CD4-positive, alpha-beta T cell treated with Interleukin-17A for 4 hours (primary cell): ENCODE results near the gene SLC1A7.
"Not testable (repeated sequence)": the region's sequence is repeated elsewhere in the genome, so short reads cannot be mapped to it uniquely, and the experiment has no call there.

Source experiments
- DNase-seq: peaks from one replicate; pipeline ENCODE4 v3.0.0-alpha.2; 2020; ENCODE audit warnings: mixed read lengths

The SLC1A7 gene

DNA sequence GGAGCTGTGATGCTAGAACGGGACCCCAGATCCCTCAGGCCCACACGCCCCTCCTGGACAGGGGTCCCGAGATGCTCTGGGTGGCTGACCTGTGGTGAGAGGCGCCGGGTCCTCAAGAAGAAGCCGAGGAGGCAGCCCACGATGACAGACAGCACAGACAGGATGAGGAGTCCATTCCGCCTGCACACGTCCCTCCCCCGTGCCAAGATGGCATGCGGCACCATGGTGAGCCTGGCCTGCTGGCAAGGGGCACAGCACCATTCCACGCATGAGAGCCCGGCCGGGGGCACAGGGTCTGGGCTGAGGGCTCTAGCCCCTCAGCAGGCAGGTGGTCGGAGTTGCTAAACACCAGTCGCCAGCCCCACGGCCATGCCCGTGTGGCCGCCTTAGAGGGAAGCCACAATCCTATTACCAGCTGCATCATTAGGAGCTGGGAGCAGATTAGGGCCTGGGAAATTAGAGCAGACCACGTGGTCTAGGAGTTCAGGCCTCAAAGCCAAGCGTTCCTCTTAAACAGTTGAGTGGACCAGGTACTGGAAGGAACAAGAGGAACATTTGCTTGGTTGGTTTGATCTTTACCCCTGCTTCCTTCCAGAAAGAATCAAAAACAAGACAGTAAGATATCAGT lies at the start of gene SLC1A7:
Gene SLC1A7, minus strand, starts transcription at position 413 of the 628 bp plus-strand sequence. Its CDS starts 189 bp downstream, at position 224.
- no peak for DNase-seq

DNA sequence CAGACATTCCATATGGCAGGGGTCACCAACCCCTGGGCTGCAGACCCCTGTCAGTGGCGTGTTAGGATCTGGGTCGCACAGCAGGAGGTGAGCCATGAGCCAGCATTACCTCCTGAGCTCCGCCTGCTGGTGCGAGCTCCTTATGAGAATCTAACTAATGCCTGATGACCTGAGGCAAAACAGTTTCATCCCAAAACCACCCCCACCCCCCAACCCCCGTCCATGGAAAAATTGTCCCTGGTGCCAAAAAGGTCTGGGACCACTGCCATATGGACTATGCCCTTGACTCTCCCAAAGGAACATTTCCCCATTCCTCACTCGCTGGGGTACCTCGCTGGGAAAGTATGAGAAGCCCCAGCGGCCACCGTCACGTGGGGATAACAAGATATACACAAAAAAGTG lies 47.8 kb upstream of the SLC1A7 start:
- no peak for DNase-seq

DNA sequence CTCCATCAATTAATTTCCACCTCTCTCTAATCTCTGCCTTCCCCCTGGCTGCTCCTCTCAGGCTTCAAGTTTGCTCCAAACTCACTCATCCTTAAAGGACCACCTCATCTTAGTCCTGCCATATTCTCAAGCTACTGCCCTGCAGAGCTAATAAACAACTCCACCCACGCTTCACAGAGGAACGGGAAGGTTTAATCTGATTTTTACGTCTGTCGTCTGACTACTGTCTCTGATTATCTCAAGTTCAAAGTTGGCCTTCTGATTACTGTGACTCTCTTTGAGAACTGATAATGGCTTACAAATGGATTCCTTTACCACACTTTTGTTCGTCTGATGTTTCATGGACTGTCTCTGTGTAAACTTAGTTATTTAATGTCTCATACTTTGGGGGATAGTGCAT lies 46.6 kb upstream of the SLC1A7 start:
- DNase-seq: no peak

DNA sequence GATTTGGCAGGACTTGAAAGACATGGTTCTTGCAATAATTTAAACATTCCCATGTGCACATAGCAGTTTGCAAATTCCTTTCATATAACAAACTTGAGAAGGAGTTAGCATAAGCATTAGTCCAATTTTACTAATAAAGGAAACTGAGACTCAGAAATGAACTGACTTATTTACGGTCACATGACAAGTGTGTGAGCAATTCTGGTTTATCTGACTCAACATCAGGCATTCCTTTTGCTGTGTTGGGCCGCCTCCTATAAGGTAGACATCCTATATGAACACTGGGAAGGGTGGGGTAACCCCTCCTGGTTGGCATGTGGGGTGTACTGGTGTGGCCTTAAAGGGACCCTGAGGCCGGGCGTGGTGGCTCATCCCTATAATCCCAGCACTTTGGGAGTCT lies 45.7 kb upstream of the SLC1A7 start:
- no peak for DNase-seq

DNA sequence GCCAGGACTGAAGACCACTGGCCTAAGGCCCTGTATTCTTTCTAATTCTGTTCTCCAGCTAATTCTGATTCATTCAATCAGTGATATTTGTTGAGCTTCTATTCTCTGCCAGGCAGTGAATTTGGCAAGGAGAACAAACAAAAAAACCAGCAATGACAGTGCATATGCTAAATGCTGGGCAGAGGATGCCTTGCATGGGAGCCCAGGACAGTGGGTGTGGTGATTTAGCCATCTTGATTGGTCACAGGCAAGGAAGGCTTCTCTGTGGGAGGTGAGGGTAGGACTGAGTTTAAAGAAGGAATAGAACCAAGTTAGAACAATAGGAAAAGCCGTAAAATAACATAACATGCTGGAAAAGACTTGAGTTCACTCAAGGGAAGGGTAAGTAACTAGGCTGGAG lies 45.0 kb upstream of the SLC1A7 start:
- DNase-seq: no peak

DNA sequence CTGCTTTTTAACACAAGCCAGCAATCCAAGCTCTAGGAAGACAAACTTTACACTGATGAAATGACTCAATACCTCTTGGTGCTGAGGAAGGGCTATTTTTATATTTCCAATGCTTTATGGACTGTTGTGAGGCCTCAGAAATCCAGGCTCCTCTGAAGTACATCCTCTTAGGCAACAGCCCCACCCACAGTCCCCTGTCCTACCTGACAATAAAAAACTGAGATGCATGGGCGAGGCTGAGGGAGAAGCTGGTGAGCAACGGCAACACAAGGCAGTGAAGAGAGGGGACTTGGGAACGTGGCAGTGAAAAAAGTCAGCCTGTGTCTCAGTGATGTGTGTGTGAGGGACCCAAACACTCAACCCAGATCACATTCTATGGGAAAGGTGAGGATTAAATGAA lies 44.1 kb upstream of the SLC1A7 start:
- DNase-seq: no peak

DNA sequence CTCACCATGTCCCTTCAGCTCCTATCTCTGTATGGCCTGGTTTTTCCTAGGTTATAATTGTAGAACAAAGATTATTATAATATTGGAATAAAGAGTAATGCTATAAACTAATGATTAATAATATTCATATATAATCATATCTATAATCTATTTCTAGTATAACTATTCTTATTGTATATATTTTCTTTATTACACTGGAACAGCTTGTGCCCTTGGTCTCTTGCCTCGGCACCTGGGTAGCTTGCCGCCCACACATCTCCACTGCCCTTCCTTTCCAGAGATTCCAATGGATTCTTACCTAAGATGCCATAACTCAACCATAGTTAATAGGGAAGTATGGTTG lies 43.5 kb upstream of the SLC1A7 start:
- not testable (repeated sequence) for DNase-seq

DNA sequence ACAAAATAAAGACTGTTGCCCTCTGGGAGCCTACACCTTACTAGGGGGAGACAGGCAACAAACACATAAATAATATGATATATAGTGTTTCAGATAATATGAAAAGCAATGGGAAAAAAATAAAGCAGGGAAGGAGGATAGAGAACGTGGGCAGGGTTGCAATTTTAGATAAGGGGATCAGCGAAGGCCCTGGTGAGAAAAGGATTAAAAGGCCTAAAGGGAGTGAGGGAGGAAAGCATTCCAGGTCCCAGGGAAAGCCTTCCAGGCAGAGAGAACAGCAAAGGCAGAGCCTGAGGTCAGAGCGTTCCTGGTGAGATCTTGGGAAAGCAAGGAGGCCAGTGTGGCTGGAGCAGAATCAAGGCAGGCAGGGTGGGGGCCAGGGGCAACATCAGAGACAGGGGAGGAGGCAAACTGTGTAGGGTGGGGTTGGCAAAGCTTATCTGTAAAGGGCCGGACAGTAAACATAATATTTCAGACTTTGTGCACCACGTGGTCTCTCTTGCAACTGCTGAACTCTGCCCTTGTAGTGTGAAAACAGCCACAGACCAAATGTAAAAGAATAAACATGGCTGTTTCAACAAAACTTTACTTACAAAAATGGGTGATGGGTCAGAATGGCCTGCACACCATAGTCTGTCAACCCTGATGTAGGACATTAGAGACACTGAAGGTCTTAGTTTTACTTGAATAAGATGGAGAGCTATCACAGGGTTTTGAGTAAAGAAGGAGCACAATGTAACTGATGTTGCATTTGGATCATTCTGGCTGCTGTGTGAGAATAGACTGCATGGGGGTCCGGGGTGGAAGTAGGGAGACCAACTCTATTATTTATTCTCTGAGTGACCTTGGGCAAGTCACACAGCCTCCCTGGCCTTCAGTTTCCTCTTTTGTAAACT lies 40.9 kb upstream of the SLC1A7 start:
- DNase-seq: no peak

DNA sequence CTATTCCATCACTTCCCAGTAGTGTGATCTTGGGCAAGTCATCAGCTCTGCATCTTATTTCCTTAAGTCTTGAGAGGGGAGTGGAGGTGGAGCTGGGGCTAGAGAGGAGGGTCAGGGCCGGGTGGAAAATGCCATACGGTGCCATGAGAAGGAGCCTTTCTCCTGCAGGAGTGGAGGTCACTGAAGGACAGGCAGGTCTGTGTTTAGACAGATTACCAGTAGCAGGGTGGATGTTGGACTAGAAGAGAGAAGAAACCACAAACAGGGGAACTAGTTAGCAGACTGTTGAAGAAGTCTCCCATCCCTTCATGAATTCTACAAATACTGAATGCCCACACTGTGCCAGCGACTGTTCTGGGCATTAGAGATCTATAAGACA lies 40.3 kb upstream of the SLC1A7 start:
- DNase-seq: no peak

DNA sequence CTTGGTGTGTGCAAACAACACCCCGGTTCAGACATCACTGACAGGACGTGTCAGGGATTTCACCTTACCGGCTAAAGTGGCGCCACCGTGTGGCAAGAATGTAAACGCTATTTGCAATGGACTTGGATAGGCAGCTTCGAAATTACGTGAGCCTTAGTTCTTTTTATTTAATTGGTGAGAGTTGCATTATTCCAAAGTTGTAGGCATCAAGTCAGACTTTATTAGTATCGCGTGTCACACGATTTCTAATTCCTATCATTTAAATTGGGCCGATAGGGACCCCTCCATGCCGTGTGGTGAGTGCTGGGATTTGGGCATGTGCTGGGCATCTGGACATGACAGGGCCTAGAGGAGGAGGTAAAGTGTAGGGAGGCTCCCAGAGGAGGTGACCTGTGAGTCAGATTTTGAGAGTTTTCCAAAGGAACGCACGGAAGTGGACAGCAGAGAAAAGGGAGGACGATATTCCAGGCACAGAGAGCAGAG lies 39.7 kb upstream of the SLC1A7 start:
- peak; percentile 84 for DNase-seq

DNA sequence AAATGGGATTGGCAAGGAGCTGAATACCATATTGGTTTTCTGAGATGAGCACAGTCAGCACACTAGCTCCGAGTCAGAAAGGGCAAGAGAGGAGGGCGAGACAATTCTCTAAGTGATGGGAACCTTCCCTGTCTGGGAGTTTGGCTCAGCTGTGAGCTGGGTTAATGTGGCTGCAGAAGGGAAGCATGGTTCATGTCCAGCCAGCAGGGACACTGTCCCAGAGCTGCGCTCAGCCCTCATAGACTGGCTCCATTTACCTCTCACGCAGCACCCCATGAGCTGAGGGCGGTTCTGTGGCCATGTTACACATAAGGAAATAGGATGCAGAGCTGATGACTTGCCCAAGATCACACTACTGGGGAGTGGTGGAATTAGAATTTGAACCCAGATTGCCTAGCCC lies 38.5 kb upstream of the SLC1A7 start:
- no peak for DNase-seq

DNA sequence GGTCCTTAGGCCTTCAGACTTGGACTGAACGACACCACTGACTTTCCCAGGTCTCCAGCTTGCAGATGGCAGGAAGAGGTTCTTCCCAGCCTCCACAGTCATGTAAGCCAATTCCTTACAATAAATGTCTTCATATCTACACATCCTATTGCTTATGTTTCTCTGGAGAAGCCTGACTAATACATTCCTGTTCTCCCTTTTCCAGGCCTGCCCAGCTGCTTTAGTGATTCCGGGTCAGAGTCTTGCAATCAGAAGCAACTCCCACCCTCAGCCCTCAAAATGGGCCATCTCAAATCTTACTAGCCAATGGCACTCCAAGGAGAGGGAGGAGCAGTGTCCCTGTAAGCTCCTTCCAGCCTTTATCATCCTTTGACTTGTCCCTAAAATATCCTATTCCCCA lies 37.8 kb upstream of the SLC1A7 start:
- DNase-seq: no peak

DNA sequence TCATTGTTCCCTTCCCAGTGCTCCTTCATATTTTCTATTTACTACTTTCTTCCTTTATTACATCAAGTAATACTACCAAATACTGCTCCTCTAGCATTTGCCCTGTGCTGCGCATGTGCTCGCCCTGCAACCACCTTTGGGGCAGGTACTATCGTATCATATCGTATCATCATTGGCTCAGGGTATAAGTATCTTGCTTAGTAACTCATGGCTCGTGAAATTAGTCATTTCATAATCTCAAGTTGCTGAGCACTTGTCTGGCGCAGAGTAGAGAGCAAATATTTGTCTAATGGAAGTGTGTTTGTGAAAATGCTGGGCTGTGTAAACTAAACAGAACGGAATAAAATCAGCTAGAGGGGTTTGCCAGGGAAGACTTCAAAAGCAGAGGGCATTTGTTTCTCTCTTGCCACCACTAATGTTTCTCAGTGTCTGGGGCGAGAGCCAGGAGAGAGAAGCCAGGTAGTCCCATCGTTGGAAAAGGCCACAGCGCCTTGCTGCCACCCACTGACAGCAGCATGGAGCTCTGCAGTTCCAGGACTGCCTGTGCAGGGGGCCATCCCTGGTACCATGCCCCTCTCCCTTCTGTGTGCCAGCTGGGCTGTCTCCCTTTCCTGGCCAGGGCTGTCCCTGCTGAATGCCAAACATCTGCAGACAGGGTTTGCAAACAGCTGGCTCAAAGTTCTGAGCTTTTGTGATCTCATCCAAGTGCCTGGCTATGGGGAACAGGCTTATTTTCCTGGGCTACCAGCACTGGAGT lies 34.2 kb upstream of the SLC1A7 start:
- DNase-seq: no peak

DNA sequence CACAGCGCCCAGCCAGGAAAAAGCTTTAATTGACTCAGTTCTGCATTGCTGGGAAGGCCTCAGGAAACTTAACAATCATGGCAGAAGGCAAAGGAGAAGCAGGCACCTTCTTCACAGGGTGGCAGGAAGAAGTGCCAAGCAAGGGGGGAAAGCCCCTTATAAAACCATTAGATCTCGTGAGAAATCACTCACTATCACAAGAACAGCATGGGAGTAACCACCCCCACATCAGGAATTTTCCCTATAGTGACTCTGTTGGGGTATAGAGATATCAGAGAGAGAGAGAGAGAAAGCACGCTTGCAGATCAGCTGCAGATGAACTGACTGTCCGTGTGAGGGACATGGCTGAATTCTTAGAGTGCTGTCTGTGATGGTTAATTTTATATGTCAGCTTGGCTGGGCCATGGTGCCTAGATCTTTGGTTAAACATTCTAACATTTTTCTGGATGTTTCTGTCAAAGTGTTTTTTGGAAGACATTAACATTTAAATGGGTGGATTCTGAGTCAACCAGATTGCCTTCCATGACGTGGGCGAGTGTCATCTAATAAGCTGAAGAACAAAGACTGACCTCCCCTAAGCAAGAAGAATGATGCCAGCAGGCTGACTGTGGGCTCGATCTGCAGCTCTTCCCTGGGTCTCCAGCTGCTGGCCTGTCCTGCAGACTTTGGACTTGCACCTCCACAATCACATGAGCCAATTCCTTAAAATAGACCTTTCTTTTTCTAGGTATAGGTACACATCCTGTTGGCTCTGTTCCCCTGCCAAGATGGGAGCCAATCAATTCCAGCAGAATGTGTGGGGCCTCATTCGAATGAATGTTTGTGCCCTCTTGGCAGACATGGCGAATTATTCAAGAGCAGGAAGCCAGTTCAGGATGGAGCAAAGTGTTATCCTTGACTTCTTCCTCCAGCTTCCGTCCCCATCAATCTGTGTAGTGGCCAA lies 32.8 kb upstream of the SLC1A7 start:
- no peak for DNase-seq

DNA sequence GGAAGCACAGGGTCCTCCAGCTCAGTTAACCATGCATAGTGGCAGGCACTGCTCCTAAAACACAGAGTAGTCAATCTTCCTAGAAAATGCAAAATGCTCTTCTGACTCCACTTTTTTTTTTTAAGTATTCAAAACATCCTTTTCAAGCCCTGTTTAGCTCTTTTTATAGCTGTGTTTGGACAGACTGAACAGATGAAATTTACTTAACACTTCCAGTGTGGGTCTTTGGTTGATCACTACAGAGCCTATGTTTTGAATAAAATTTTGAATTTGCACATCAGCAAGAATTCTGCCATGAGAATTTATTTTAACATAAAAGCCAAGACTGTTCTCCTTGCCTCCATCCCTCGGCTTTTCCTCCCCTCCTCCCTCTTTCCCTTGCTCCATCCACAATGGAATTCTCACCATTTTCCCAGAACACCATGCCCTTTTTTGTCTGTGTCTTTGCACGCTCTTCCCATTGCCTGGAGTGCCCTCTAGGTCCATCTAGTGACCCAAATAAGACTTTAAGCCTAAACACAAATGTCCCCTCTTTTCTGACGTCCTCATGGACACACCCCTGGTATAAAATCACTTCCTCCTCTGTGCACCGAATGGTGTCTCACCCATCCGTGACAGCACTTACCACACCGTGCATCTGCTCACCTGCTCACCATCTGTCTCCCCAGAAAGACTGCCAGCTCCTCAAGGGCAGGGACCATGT lies 30.1 kb upstream of the SLC1A7 start:
- no peak for DNase-seq

DNA sequence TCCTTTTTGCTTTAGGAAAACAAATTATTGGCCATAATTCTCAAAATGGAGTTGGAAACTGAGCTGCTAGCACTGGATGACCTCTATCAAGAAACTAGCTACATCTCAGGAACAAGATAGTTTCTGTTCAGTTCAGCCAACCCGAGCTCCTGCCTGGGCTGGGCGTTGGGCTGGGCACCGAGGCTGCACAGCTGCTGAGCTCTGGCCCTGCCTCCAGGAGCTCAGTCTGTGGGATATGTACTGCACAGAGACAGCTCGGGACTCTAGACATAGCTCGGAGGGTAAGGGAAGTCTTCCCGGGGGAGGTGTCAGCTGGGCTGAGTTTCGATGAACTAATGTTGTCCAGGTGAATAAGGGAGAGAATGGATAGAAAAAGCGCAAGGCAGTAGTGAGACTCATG lies 24.5 kb upstream of the SLC1A7 start:
- no peak for DNase-seq

DNA sequence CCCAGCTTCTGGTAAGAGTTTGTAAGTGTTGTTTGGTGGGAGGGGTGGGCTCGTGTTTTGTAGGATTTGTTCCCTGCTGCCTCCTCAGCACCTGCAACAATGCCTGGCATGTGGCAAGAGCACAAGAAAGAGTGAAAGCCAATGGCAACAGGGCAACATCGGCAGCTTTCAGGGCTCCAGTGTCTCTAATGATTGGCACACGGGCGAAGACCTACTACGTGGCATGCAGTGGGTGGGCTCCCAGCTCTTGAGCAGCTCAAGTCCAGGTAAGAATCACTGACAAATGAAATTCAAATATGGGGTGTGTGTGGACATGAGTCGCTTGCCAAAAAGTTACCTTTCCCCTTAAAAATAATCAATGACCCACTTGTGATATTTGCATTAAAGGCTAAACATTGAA lies 23.9 kb upstream of the SLC1A7 start:
- no peak for DNase-seq

DNA sequence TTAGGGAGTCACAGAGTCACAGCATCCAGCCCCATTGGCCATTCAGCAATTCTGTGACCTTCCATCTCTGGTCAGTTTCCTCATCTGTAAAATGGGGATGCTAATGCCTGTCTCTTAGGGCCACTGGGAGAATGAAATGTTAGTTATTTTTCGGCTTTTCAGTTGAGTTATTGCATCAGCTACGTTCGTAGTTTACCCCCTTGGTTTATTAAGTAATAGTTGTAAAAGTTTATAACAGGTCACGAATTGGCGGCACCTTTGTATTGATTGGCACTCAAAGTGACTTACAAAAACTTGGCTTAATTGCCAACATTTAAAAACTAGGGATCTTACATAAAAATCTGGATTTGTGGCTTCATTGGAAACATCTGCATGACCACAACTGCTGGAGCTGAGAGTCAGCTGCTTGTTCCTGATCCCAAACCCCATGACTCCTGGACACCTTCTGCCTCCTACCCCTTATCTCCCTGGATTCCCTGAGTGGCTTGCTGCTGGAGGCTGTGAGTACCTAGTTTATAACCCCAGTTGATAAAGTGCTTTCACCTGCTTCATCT lies 23.0 kb upstream of the SLC1A7 start:
- no peak for DNase-seq

DNA sequence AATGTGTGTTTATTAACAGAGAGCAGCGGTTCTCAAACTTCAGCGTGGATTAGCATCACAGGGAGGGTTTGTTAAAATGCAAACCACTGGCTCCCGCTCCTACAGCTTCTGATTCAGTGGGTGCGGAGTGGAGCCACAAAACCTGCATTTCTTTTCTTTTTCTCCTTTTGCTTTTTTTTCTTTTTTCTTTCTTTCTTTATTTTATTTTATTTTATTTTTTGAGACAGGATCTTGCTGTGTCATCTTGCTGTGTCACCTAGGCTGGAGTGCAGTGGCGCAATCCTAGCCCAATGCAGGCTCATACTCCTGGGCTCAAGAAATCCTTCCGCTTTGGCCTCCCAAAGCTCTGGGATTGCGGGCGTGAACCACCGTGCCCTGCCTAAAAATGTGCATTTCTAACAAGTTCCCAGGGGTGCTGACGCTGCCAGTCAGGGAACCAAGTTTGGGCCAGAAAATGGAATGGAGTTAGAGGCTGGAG lies 20.9 kb upstream of the SLC1A7 start:
- DNase-seq: no peak

DNA sequence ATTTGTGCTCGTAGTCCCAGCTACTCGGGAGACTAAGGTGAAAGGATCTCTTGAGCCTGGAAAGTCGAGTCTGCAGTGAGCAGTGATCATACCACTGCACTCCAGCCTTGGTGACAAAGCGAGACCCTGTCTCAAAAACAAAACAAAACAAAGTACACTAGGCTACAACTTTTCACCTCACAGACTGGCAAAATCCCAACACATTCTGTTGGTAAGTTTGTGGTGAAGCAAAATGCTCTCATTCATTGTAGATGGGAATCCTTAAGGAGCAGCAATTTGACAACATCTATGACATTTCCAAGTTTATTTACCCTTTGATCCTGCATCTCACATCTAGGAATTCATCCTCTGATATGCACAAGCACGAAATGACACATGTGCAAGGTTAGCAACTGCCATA lies 20.2 kb upstream of the SLC1A7 start:
- DNase-seq: no peak

DNA sequence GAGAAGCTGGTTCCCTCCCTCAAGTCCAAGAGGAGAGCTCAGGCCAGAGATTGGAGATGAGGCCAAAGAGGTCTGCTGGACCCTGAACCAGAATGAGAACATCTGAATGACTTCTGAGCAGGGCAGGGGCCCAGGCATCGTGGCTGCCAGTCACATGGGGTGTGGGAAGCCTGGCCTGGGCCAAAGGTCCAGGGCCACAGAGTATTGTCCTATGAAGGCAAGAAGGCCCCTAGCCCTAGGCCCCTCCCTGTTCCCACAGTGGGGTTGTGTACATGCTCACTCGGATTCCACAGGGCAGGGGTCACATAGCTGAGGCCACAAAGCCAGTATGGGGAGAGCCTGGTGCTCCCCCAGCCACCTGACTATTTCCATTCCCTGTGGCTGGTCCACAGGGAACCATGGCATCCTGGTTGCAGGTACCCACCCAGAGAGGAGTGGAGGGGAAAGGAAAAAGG lies 18.5 kb upstream of the SLC1A7 start:
- DNase-seq: no peak
